Measurements from ENCODE around the gene RAB29.

RAB29 gene

DNA sequence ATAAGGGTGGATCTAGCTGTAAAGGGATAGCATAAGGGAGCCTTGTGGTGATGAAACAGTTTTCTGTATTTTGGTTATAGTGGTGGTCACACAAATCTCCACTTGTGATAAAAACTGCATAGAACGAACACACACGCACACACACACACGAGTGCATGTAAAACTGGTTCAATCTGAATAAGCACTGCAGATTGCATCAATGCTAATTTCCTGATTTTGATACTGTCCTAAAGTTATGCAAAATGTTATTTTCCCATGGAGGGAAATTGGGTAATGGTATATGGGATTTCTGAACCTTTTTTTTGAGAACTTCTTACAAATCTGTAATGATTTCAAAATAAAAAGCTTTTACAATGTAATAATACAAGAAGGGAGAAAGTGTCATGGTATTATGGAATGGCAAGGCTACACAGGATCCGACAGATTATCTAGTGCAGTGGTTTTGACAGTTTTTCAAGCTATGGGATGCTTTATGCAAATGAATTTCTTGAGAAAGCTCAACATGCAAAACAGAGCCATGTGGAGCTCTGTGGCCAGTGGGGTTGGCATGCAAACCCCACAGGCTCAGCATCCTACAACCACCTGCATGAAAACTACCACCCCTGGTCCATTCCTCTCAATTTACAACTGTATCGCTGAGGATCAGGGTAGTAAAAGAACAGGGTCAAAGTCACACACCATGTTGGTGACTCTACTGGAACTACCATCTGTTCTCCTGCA is 18.9 kb upstream of the RAB29 start:
- DNase-seq = no peak

DNA sequence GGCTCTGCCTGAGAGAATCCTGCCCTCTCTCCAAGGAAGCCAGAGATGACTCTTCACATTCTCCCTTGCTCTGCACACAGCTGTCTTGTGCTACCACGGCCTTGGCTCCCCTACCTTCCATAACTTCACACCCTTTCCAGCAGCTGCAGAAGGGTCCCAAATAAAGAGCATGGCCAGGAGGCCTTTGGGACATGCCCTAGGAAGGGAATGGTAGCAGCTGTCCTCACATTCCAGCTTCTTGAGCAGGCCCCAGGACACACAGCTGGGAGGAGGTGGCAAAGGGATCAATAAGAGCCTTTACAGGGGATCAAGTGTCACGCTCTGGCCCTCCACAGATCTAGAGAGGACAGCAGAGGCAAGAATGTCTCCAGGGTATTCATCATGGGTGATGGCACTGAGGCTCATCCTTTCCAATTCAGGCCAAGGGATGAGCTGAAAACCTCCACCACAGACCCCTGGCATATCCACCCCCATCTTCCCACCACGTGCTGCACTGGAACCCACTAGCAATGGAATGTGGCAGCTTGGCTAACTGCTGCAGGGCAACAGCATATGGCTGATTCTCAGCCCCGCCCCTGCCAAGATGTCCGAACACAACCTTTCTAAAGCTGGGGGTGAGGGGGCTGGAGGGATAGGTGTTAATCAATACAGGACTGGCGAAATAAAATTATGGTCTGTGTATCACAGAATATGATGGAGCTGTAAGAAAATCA is 17.8 kb upstream of the RAB29 start:
- DNase-seq = no peak

DNA sequence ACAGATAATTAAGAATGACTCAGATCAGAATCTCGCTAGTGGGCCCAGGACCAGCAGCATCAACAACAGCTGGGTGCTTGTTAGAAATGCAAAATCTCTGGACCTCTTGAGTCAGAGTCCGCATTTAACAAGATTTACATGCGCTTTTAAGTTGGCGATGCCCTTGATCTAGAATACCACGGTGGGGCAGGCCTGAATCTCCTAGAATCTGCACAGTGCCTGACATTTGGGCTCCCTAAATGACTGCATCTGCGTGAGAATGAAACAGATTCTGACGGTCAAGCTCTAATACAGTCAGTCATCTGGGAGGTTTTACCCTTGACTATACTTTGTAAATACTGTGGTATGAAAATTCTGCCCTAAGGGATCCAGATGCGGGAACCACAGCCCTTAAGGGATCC is 17.2 kb upstream of the RAB29 start:
- DNase-seq = no peak

DNA sequence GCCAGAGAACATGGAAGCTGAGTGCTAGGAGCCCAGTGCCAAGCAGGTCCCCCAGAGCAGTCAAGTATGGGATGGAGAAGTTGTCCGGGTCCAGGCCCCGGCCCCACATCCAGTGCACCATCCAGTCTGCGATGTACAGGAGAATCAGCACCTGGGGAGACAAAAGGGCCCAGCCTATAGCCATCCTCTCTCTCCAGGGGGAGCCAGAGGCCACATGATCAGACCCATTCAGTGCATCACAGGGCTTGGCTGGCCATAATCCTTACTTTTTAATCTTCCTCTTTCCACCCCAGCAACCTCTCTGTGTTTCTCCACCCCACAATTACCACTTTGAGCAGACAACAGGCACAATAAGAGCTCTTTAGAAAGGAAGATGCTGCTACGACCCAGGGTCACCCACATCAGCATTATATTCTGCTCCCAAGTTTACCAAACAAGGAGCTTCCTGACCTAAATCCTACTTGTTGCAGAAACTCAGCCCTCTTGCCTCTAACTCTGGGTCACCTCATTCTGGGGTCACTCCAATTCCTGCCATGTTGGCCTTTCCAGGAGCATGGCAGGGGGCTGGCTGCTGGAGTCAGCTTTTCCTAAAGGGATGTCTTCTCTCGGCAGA is 16.4 kb upstream of the RAB29 start:
- no peak for DNase-seq

DNA sequence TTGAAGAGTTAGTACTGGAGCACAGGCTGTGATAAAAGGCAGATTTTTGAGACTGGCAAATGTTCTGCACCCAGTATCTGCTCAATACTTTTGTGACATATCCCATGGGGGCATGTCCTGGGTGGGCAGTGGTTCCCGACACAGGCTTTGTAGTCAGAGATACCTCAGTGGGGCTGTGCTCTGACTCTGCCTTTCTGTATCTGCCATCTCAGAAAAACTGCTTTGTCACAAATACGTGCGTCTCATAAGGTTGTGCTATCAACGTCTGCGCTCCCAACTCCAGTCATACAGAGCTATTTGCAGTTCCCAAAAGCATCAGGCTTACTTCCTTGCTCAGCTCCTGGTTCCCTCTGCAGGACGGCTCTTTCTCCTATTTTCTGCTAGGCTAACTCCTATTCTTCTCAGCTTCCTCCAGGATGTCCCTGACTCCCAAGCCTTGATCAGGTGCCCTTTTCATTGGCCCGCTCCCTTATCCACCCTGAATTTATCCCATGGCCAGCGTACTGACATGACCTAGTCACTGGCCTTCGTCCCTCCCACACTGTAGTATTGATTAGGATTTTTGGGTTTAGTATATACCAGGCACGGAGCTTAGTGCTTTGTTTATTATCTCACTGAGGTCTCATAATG is 12.1 kb upstream of the RAB29 start:
- no peak for DNase-seq

DNA sequence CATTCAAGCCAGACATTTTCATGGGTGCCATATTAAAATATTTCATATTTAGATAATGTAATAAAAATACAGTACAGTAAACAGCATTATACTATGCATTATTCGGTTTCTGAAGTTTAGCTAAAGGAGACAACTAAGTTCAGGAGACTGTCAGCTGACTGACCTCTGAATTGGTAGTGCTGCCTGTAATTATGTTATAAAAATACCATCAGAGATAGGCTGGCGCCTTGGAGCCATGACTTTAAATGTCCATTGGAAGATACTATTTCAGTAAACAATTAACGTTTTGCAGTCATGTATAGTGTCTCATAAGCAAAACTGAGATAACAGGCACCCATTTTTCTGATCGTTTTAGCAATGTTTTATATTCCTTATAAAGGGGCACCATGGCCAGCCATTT is 11.3 kb upstream of the RAB29 start:
- no peak for DNase-seq

DNA sequence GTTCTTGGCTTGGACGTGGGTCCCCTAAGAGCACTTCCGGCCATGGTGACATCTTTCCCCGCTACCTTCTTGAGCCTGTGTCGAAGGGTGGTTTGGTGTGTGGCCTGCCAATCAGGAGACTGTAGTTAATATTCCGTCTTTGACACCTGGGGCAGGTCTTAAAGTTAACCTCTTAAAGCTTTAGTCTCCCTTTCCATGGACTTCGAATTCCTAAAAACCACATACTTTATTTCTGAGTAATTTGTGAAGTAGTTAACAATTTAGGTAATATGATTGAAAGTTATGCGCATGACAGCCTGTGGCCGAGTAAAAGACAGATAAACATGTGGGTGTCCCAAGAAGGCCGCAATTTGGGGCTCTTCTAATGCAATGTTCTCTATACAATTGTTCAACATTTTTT is 10.2 kb upstream of the RAB29 start:
- DNase-seq = no peak

DNA sequence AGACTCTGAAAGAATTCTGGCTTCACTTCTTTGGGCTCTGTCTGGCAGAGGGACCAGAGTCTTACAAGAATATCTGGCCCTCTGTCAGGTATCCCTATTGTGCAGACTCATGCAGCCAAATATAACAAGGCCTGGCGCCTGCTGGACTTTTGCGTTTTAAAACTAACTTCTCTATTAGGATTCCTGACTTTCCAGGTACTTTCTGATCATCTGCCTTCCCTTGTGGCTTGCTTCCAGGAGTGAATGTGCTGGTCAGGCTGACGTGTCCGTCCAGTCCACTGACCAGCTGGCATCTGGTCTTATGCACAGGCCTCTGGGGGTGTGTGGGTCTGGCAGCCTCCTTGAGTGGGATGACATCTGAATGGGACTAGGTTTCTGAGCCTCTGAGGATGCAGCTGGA is 8.6 kb upstream of the RAB29 start:
- DNase-seq = no peak

DNA sequence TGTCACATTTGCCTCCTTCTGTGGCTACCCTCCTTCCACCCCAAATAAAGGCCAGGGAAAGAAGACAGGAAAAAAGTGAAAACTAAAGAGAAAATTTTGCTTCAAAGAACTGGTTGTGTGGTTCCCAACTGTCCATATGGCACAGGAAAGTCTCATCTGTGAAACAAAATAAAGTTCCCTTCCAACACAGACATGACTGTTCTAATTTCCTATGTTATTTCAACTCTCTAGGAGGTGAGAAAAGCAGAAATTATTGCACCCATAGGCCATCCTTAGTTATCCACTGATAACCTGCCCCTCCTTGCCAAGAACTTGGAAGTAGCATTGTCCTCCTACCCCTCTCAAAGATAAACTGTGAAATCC is 8.1 kb upstream of the RAB29 start:
- no peak for DNase-seq

DNA sequence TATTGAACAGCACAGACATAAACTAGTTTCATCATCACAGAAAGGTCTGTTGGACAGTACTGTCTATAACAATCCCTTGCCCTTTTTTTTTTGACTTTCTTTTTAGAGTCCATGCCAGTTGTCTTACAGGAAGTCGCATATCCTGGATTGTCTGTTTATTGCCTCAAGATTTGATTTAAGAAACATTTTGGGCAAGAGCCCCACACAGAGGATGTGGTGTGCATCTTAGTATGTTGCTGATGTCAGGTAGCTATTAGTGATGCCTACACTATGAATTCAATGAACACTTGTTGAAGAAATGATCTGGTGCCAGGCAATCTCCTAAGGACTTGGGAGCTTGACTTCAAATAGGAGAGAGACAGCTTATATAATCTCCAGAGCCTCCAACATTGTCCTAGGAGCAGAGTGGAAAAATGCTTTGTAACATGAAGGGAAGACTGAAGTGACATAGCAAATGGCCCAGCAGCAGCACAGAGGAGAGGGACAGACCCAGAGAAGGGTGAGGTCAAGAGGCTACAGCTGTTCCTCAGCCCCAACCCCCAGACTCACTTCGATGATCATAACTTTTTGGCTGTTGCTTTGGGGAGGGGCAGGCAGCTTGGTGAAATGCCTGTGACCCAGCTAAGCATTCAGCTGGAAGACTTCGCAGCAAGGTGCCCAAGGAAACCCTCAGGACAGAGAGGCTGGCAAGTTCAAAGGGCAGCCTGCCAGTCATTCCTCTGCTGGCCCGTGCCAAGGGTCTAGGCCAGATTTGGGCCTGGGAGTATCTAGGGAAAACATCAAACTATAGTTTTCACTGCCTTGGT is 7.5 kb upstream of the RAB29 start:
- DNase-seq = no peak

DNA sequence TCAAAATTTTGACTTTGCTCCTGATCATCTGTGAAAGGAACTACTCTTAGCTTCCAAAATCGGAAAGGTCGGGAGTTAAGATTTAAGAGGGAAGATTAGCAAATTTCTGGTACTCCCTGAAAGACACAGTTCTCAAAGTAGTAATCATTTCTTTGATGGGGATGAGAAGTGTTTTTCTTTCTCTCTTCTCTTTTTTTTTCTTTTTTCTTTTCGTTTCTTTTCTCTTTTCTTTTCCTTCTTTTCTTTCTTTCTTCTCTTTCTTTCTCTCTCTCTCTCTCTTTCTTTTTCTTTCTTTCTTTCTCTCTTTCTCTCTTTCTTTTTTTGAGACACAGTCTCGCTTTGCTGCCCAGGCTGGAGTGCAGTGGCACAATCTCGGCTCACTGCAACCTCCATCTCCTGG is 5.1 kb upstream of the RAB29 start:
- no peak for DNase-seq

DNA sequence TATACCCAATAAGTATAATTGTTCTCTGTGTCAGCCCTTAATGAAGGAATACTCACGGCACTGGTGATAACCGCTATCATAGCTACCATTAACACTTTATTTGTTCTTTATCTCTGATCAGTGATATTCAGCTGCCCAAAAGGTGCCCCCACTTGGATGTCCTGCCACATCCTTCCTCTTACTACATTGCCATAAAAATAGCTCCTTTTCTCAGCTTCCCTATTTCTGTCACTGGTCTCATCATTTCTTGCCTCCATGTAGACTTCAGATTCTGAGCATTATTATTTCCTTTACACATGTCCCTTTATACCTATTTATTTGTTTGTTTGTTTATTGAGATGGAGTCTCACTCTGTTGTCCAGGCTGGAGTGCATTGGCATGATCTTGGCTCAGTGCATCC is 2.7 kb upstream of the RAB29 start:
- DNase-seq = no peak

DNA sequence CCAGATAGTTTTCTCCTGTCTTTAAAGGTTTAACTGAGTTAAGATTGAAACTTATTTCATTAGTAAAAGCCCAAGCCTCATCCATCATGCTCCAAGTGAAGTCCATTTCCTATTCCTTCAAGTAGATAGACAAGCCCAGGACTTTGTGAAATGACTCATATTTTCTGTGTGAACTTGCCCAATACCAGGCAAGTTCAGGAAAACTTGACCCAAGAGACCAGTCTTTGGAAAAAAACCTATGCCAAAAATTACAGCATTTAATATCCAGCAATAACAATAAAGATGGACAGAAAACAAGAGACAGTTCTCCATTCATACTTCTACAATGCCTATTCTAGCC is 405 bp upstream of the RAB29 start:
- DNase-seq = no peak

DNA sequence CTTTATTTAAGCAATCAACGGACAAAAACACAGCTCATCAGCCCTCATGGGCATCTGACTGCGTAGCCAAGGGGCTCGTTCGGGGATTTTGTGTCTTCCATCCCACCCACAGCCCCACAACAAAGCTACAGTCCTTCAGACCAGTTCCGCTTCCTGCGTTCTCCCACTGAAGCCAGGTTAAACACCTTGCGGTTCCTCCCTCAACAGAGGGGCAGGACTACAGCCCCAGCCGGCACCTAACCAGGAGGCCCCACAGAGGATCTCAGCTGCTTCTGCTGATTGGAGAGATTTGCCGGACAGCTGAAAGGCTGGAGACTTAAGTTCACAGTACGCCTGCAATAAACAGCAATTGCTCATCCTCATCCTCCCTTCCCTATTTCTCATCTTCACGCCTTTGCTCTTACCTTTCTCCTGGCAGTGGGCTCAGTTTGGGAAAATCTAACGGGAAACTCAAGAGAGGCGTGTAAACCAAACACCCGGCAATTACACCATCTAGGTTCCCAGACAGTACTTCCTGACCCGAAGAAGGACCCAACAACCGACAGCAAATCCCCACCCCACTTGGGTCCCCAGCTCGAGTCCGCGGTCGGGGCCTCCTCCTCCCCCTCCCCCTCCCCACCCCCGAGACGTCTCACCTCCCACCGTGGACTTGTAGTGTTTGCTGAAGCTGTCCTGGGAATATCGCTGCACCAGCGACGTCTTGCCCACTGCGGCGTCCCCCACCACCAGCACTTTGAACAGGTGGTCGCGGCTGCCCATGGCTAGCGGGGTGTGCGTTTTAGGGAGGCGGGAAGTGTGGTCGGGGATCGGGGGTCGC is 876 bp downstream of the RAB29 start:
- DNase-seq = no peak

DNA sequence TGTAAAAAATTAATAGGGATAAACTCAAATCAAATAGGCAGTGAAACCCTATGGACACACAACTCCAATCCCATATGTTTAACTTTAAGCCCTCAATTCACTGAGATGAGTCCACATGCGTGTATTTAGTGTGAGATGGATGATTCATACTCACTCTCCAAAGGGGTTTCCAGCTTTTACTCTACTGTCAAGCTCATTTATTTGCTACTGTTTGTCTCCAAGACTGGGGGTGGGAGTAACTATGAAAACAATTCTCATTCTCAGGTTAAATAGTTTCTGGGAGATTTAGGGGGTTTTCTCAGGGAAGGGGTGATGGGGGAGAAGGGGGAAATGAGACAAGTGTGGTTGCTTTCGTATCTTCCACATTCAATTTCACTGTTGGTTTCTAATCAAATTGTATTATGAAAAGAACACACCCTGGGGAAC is 2.7 kb downstream of the RAB29 start:
- DNase-seq = no peak

DNA sequence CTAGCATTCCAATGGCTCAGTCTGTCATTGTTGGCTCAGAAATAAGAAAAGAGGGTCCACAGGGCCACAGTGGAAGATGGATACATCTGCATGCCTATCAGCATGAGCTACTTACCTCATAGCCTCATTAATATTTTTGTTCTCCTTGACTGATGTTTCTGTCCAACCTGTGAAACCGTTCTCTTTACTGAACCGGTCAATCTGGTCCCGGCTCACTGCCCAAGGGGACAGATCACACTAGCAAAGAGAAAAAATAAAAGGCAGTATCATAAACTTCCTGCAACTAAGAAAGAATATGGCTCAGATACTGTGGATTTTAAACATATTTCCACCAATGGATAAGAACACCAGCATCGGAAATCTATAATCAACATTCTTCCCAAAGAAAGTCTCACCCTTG is 4.7 kb downstream of the RAB29 start:
- no peak for DNase-seq

DNA sequence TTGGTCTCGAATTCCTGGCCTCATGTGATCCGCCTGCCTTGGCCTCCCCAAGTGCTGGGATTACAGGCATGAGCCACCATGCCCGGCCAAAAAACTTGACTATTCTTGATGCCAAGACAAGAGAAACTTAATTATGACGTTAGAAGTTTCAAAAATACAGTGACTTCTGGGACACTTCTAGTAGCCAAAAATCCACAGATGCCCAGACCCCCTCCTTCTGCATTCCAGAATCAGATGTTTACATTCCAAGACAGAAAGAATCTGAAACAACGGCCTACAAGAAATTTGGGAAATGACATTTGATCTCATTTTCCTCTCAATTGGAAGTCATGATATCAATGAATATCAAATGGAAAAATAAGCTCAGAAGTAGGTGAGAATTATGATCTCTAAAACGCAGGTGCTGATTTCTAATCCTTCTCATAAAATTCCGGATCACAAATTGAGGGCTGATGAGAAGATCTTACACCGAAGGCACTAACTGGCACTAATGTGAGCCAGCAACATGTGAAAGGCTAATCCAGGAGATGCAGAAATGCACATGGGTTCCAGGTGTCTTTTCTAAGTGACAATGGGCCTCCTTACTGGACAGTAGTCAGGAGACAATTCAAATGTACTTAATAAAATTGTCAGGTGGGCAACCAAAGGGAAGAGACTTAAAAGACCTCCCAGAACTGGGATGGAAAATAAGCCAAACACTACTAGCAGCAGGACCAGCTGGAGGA is 5.5 kb downstream of the RAB29 start:
- DNase-seq = no peak

DNA sequence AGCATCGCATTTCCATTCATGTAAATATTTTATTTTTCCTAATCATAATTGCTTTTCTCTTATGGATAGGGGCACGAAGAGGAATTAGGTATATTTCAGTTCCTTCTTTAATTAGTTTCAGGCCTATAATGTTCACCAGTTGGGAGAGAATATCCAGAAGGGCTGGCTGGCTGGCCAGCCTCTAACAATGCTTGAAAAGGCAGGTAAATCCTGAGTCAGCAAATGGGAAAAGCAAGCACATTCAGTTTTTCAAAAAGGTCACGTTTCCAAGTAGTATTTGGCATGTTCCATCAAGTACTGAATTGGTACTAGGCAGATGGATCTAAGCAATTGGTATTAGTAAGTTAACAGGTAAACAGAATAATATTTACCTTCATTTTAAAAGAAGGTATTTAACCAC is 8.0 kb downstream of the RAB29 start:
- no peak for DNase-seq

DNA sequence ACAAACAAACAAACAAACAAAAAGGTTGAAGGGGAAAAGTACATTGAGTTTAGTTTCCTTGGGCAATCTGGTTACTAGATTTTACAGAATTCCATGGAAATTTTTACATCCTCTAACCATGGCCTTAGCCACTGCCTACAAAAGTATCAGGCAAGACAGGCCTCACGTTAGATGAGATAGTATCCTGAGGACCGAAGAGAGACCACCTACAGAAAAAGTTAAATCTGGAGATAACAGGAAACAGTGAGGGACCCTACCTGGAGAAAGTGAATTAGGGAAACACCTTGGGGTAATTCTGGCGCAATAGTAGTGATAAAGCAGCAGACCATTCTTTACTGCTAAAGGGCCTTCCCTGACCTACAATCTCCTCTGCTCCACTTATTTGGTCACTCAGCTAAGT is 8.7 kb downstream of the RAB29 start:
- no peak for DNase-seq

DNA sequence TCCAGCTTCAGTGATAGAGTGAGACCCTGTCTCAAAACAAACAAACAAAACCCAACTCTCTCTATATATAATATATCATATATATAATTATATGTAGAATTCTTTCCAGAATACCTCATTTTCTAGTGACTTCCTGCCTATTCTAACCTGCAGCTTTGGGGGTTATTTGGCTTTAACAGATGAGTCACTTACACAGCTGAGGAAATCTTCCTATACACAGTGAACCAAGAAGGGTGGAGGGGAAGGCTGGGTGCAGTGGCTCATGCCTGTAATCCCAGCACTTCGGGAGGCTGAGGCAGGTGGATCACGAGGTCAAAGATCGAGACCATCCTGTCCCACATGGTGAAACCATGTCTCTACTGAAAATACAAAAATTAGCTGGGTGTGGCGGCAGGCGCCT is 9.2 kb downstream of the RAB29 start:
- no peak for DNase-seq

DNA sequence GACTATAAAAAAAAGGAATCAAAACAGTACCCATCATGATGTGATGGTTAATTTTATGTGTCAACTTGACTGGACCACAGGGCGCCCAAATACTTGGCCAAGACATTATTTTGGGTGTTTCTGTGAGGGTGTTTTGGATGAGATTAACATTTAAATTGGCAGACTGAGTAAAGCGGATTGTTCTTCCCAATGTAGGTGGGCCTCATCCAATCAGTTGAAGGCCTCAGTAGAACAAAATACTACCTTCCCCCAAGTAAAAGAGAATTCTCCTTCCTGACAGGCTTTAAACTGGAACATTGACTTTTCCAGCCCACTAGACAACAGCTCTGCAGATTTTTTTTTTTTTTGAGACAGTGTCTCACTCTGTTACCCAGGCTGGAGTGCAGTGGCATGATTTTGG is 10.7 kb downstream of the RAB29 start:
- DNase-seq = no peak

DNA sequence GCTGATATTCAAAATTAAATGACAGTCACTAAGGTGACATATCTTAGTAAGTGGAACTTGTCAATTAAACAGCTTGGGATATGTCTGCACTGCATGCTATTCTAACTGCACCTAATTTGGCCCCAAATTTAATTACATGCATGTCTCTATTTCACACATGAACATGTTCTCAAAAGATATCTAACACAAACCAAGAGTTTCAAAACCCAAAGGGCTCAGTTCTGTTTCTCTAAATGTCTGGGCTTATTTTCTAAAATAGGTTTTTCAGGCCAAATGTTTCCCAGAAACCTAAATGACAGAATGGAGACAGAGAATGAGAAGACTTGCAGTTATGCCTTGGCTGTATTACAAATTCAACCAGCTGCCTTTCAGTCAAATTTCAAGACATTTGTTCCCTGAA is 11.3 kb downstream of the RAB29 start:
- no peak for DNase-seq
